ENCODE results near the gene MMEL1.

Gene MMEL1

GRCh38 chr1:2606881-2607621 is 25.8 kb downstream of the MMEL1 start:
- WGBS: 91% methylated on average over 36 of the region's 36 CpGs
- no peak for DNase-seq
- no peaks in the 10 kb centered on the region for H3K36me3 ChIP-seq (ENCODE audit: control insufficient read depth in 1 of 2, insufficient read depth in 2 of 2, low read depth in 1 of 2, low read length in 2 of 2)

GRCh38 chr1:2606396-2606880 is 26.4 kb downstream of the MMEL1 start:
- H3K4me3 ChIP-seq (ENCODE audit: insufficient read depth in 1 of 2, low read depth in 1 of 2, low read length in 2 of 2): no peak overlapping the region
- no peak overlapping the region for H2AFZ ChIP-seq (ENCODE audit: low read depth, low read length)
- H4K8ac ChIP-seq (ENCODE audit: low read length): no peak overlapping the region
- H3K14ac ChIP-seq (ENCODE audit: low read length in 2 of 2): no peak overlapping the region
- H3K4ac ChIP-seq (ENCODE audit: low read depth in 1 of 2, low read length in 2 of 2): no peak overlapping the region
- H3K27ac ChIP-seq (ENCODE audit: low read length, poor library complexity, severe bottlenecking): no peak overlapping the region
- no peaks in the 10 kb centered on the region for H3K79me1 ChIP-seq (replicated peaks; ENCODE audit: low read length, poor library complexity, severe bottlenecking)
- H4K91ac ChIP-seq (ENCODE audit: low read length): no peak overlapping the region
- H3K9ac ChIP-seq (ENCODE audit: low read length): no peak overlapping the region
- no peaks in the 10 kb centered on the region for H3K36me3 ChIP-seq (ENCODE audit: control insufficient read depth in 1 of 2, insufficient read depth in 2 of 2, low read depth in 1 of 2, low read length in 2 of 2)
- H3K9me3 ChIP-seq (ENCODE audit: control insufficient read depth, low read length): no peaks in the 10 kb centered on the region
- peaks cover 14 to 80% of the 10 kb centered on the region in 2 experiments for H3K27me3 ChIP-seq (ENCODE audit: control insufficient read depth in 1 of 2, insufficient read depth in 1 of 2, low read length in 2 of 2)
- 78% methylated on average over 11 of the region's 15 CpGs for WGBS
- H2BK5ac ChIP-seq (ENCODE audit: low read depth, low read length, poor library complexity, severe bottlenecking): no peak overlapping the region
- H3K4me2 ChIP-seq (ENCODE audit: low read length, poor library complexity, severe bottlenecking): no peak overlapping the region
- DNase-seq: no peak
- peaks cover 6% of the 10 kb centered on the region for H3K4me1 ChIP-seq (ENCODE audit: control insufficient read depth, insufficient read depth, low read depth, low read length)
- no peak overlapping the region for H2BK120ac ChIP-seq (ENCODE audit: low read depth, low read length)
- no peak overlapping the region for H2AK5ac ChIP-seq (ENCODE audit: low read length, severe bottlenecking)
- H3K18ac ChIP-seq (ENCODE audit: low read depth in 1 of 2, low read length in 2 of 2): no peak overlapping the region
- no peak overlapping the region for H2BK12ac ChIP-seq (ENCODE audit: low read length in 2 of 2)
- H2BK15ac ChIP-seq (ENCODE audit: low read depth, poor library complexity, severe bottlenecking): no peak overlapping the region
- H3K23ac ChIP-seq (ENCODE audit: low read length in 2 of 2): no peak overlapping the region

More at GRCh38 chr1:2606881-2607621, 25.8 kb downstream of the MMEL1 start:
- no peak overlapping the region for H3K18ac ChIP-seq (ENCODE audit: low read depth in 1 of 2, low read length in 2 of 2)
- H3K4ac ChIP-seq (ENCODE audit: low read depth in 1 of 2, low read length in 2 of 2): no peak overlapping the region
- H2BK5ac ChIP-seq (ENCODE audit: low read depth, low read length, poor library complexity, severe bottlenecking): no peak overlapping the region
- no peak overlapping the region for H2AK5ac ChIP-seq (ENCODE audit: low read length, severe bottlenecking)
- H4K91ac ChIP-seq (ENCODE audit: low read length): no peak overlapping the region
- peaks cover 9 to 80% of the 10 kb centered on the region in 2 experiments for H3K27me3 ChIP-seq (ENCODE audit: control insufficient read depth in 1 of 2, insufficient read depth in 1 of 2, low read length in 2 of 2)
- H3K4me1 ChIP-seq (ENCODE audit: control insufficient read depth, insufficient read depth, low read depth, low read length): peaks cover 6% of the 10 kb centered on the region
- H3K4me2 ChIP-seq (ENCODE audit: low read length, poor library complexity, severe bottlenecking): no peak overlapping the region
- no peaks in the 10 kb centered on the region for H3K9me3 ChIP-seq (ENCODE audit: control insufficient read depth, low read length)
- no peak overlapping the region for H3K14ac ChIP-seq (ENCODE audit: low read length in 2 of 2)
- H2BK12ac ChIP-seq (ENCODE audit: low read length in 2 of 2): no peak overlapping the region
- H2BK120ac ChIP-seq (ENCODE audit: low read depth, low read length): no peak overlapping the region
- H3K79me1 ChIP-seq (replicated peaks; ENCODE audit: low read length, poor library complexity, severe bottlenecking): no peaks in the 10 kb centered on the region
- H2BK15ac ChIP-seq (ENCODE audit: low read depth, poor library complexity, severe bottlenecking): no peak overlapping the region
- H3K4me3 ChIP-seq (ENCODE audit: insufficient read depth in 1 of 2, low read depth in 1 of 2, low read length in 2 of 2): no peak overlapping the region
- H4K8ac ChIP-seq (ENCODE audit: low read length): no peak overlapping the region
- no peak overlapping the region for H3K27ac ChIP-seq (ENCODE audit: low read length, poor library complexity, severe bottlenecking)
- no peak overlapping the region for H3K23ac ChIP-seq (ENCODE audit: low read length in 2 of 2)
- H3K9ac ChIP-seq (ENCODE audit: low read length): no peak overlapping the region
- H2AFZ ChIP-seq (ENCODE audit: low read depth, low read length): no peak overlapping the region

DNA sequence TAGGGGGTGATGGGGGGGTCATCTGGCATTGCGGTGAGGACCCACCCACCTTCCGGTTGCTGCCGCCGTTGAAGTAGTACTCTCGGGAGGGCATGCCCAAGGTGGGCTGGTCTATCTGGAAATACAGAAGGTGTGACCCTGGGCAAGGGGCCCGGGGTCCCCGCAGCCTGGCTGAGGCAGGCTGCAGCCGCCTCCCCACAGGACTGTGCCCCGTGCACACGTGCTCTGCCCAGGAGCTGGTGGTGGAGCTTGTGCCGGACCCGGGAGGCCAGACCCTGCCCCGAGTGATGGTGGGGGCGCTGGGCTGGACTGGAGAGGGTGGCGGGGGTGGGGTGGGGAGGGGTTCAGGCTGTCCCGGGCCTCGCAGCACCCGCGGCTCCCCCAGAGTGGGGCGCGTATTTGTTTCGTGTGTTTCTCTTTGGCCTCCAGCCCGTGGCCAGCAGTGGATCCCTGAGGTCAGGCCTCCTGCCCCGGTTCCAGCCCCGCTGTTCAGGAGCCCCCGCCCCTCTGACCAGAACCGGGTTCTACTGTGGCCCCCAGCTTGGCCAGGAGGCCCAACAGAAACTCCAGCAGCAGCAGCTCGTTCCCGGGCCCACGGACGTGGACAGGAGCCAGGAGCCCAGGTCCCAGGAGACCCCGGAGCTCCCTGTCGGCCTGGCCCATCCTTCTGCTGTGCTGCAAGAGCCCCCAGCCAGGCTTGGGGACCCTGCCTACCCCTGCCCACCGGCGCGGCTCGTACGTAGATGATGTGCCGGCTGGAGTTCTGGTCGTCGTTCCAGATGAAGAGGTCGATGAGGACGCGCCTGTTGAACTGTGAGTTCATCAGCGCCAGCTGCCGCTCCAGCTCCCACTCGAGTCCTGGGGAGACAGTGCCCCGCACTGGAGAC is 27.1 kb downstream of the MMEL1 start:
- DNase-seq: no peak
- Histone ChIP-seq H3K4ac (ENCODE audit: low read depth in 1 of 2, low read length in 2 of 2) (no peak overlapping the region), H4K91ac (ENCODE audit: low read length) (no peak overlapping the region), H3K4me3 (ENCODE audit: insufficient read depth in 1 of 2, low read depth in 1 of 2, low read length in 2 of 2) (no peak overlapping the region), H2AK5ac (ENCODE audit: low read length, severe bottlenecking) (no peak overlapping the region), H3K27ac (ENCODE audit: low read length, poor library complexity, severe bottlenecking) (no peak overlapping the region), H3K4me2 (ENCODE audit: low read length, poor library complexity, severe bottlenecking) (no peak overlapping the region), H2BK120ac (ENCODE audit: low read depth, low read length) (no peak overlapping the region), H3K9me3 (ENCODE audit: control insufficient read depth, low read length) (no peaks in the 10 kb centered on the region), H2BK5ac (ENCODE audit: low read depth, low read length, poor library complexity, severe bottlenecking) (no peak overlapping the region), H3K9ac (ENCODE audit: low read length) (no peak overlapping the region), H2BK12ac (ENCODE audit: low read length in 2 of 2) (no peak overlapping the region), H3K18ac (ENCODE audit: low read depth in 1 of 2, low read length in 2 of 2) (no peak overlapping the region), H3K23ac (ENCODE audit: low read length in 2 of 2) (no peak overlapping the region), H3K36me3 (ENCODE audit: control insufficient read depth in 1 of 2, insufficient read depth in 2 of 2, low read depth in 1 of 2, low read length in 2 of 2) (no peaks in the 10 kb centered on the region), H4K8ac (ENCODE audit: low read length) (no peak overlapping the region), H3K4me1 (ENCODE audit: control insufficient read depth, insufficient read depth, low read depth, low read length) (peaks cover 3% of the 10 kb centered on the region), H2AFZ (ENCODE audit: low read depth, low read length) (no peak overlapping the region), H2BK15ac (ENCODE audit: low read depth, poor library complexity, severe bottlenecking) (no peak overlapping the region), H3K79me1 (replicated peaks; ENCODE audit: low read length, poor library complexity, severe bottlenecking) (no peaks in the 10 kb centered on the region), H3K27me3 (ENCODE audit: control insufficient read depth in 1 of 2, insufficient read depth in 1 of 2, low read length in 2 of 2) (peaks cover 14 to 86% of the 10 kb centered on the region in 2 experiments), H3K14ac (ENCODE audit: low read length in 2 of 2) (no peak overlapping the region)
- WGBS: 91% methylated on average over 42 of the region's 48 CpGs
